Middle frontal gyrus (tissue), 1 donor: Measurements from ENCODE around the gene MRPL39.

Experiments
- DNase-seq: peaks from one replicate; pipeline ENCODE4 v3.0.0-alpha.2; 2015; ENCODE audit warnings: low spot score; ENCODE audit errors: extremely low spot score

MRPL39 gene

DNA sequence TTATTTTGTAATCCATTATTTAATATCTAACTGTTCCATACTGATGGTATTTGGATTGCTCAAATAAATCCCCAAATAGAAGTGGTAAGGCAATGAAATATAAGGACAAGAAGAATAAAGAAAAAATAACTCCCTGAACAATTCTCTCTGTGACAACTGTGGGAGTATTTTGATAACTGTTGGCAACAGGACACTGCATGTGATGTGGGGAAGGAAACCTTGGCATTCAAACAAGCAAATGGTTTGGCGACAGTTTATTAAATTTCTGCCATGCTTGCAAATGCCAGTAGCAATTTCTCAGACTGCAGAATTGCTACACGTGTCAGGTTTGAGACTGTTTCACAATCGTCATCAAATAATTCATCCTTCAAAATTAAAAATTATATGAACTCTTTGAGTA, 8.6 kb upstream of the MRPL39 start:
- no peak for DNase-seq

DNA sequence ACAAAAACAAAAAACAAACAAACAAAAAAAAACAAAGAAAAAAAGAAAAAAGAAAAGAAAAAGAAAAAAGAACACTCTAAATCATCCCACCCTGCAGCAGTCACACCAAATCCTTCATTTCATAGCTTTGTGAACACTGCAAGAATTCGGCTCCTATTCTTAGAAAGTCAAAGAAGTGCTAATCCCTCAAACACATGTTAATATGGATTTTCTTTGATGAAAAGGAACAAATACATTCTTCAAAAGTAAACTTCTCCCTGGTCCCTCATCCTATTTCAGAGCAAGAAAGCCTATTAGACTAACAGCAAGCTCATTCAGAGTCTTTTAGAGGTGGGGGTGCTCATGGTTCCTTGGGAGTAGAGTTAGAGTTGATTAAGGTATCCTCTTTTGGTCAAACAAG, 7.2 kb upstream of the MRPL39 start:
- DNase-seq, result no peak

DNA sequence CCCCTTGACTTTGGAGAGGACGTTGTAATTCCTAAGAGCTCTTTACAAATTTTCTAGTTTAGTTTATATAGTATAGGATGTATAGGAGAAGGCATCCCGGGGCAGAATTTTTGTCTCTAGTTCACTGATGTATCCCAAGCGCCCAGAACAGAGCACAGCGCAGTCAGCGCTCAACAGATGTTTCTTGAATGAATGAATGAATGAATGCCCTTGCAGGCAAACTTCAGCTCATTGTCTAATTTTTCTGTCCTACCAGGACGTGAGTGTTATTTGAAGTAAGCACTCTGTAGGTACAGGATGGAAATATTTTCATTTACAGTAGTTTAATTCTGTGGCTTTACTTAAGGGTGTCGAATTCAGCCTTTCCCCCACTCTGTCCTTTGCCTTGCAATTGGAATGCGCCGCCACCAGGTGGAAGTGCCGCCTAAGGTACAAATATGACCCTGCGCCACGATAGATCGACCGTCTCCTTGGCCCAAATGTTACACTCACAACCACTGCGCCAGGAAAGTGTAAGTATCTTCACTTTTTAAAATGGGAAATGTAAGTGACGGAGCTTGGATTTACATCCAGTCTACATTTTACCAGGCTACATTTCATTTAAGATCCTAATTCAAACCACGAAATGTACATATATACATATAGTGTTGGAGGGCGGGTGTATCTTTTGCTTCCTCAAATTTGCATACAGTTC, 910 bp upstream of the MRPL39 start:
- DNase-seq, result peak; percentile 82

DNA sequence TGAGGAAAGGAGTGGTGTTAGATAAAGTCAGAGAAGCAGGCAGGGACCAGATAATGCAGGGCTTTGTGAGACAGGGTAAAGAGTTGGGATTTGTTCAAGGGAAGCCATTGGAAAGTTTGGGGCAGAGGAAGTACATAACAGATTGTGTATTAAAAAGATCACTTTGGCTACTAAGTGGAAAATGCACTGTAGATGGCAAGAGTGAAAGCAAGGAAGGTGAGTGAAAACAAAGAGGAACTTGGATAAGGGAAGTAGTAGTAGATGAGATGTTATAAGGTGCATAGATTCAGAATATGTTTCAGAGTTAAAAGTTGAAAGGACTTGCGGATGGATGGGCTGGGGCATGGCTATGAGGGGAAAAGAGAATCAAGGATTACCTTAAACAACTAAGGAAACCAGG, 17.4 kb downstream of the MRPL39 start:
- no peak for DNase-seq

DNA sequence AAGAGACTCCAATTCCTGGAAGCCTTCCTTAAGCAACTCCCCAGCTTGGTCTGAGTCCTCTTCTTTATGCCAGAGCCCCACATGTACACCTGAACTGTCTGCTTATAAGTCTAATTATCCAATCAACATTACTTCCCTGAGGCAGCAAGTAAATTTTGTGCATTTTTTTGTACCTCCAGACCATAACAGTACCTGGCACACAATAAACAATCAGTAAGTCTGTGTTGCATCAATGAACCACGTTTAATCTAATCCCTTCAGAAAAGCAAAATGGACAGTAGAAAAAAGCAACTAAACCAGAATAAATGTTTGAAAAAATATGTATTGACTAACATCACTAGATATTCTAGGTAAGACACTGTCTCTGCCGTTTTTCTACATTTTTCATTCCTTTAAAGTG, 20.5 kb downstream of the MRPL39 start:
- no peak for DNase-seq

DNA sequence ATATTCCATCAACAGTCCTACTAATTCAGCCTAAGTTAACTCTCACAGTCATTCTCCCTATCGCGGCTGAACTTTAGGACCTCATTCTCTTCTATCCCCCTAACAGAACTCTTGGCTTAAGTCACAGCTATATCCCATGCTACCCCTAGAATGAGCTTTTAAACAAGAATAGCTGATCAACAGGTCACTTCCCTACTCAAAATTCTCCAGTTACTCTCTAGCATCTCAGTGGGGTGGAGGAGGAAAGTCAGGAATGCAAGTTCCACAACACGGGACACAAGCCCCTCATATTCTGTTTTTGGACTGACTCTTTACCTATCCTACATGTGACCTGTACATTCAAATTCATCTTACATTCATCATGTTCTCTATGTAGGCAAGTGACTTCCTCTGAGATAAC, 21.0 kb downstream of the MRPL39 start:
- DNase-seq, result no peak

DNA sequence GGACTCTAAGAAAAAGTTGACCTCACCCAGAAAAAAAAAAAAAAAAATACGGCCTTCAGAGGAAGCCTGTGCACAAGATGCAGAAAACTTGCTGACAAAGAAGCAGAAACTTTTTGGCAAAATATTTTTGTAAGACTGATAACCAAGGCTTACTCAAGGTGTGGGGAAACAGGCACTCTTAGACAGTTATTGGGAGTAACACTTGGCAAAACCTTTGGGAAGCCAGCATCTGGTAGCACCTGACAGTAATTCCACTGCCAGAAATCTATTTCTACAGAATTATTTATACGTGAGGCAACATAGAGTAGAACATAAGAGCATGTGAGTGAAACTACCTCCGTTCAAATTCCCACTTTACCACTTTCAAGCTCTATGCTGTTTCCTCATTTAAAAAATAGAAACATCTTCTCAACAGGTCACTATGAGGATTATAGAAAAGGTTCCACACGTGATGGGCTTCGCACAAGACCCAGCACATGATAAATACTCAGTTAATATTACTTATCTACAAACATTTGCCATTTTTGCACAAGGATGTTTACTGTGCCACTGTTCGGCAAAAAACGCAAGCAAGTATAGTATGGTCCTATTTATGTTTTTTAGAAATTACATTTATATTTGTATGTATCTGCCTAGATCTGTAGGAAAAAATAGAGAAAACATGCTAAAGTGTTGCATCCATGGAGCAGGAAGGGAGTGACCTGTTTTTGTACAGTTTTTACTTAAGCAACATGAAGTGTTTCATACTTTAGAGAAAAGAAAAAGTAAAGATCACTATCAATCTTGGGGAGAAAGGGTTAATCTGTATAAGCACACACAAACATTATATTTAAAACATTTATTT, 22.2 kb downstream of the MRPL39 start:
- no peak for DNase-seq

DNA sequence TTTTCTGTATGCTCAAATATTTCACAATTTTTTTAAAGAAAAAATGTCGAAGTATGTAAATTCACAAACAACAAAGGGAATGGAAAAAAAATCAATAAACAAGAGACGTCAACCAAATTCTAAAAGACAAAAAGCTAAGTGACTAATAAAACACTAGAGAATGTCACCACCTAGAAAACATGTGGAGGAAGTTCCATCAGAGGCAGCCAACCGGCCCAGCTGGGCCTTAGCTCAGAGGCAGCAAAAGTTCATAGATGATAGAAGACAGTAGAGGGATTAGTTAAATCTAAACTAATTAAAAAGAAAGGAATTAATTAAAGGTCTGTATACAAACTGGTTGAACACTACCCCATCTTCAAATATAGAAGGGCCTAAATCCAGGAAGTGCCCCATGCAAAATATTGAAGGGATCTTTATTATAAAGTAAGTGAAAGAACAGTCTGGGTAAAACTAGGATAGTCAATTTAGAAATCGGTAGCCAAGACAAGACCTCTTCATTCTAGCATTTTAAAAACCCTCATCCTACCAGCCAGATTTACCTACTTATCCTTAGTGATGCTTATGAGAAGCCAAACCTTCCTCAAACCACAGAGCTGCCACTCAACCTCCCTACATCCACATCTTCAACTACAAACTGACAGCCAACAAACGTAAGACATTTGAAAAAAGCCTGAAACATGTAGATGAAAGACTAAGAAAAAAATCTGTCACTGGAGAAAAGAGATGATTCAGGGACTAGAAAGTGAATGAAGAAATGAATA, 23.7 kb downstream of the MRPL39 start:
- DNase-seq, result no peak

DNA sequence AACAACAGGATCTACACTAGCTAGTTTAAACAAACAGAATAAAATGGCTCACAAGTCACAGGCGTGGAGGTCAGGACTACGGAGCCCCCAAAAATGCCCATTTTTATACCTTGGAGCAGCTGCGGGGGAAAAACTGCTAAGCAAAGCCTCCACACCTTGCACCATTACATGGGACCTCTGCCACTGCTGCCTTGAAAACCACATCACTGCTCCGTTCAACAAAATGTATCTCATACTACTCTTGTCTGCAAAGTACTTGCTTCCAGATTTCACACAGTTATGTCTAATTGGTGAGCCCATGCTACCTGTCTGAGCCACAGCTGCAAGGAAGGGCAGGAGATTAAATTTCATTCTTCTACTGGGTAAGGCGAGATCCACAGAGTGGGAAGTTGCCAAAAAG, 24.4 kb downstream of the MRPL39 start:
- DNase-seq, result no peak

DNA sequence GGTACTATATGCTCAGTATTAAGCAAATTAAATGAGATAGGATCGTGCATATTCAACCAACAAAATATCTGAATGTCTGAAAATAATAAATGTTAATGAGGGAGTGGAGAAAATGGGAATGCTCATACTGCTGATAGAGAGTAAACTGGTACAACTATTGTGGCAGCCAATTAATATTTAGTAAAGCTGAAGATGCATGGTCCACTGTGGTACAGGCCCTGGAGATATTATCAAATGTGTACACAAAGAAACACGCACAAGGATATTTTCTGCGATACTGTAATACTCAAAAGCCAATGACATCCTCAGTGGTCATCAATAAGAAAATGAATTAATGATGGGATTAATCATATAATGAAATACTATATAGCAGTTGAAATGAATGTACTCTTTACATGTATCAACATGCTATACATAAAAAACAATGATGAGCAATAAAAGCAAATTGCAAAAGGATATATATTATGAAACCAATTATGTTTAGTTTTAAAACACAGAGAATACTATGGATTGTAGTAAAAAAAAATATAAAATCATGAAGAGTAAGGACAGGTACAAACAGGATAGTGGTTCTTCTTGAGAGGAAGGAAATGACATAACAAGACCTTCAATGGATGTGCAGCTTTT, 25.0 kb downstream of the MRPL39 start:
- DNase-seq, result no peak

DNA sequence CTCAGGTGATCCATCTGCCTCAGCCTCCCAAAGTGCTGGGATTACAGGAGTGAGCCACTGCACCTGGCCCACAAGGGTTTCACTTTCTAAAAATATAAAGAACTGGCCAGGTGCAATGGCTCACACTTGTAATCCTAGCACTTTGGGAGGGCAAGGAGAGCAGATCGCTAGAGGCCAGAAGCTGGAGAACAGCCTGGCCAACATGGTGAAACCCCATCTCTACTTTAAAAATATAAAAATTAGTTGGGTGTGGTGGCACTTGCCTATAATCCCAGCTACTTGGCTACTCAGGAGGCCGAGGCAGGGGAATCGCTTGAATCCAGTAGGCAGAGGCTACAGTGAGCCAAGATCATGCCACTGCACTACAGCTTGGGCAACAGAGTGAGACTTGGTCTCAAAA, 25.7 kb downstream of the MRPL39 start:
- no peak for DNase-seq

DNA sequence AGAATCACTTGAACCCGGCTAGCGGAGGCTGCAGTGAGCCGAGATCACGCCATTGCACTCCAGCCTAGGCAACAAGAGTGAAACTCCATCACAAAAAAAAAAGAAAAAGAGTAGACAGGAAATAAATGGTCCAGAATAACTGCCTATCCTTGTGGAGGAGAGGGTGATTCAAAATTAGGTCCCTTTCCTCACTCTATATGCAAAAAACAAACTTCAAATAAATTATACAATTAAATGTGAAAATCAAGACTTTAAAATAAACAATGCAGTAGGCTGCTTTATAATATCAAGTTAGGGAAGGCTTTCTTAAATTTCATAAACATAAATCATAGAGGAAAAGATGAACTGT, 26.4 kb downstream of the MRPL39 start:
- DNase-seq, result no peak

DNA sequence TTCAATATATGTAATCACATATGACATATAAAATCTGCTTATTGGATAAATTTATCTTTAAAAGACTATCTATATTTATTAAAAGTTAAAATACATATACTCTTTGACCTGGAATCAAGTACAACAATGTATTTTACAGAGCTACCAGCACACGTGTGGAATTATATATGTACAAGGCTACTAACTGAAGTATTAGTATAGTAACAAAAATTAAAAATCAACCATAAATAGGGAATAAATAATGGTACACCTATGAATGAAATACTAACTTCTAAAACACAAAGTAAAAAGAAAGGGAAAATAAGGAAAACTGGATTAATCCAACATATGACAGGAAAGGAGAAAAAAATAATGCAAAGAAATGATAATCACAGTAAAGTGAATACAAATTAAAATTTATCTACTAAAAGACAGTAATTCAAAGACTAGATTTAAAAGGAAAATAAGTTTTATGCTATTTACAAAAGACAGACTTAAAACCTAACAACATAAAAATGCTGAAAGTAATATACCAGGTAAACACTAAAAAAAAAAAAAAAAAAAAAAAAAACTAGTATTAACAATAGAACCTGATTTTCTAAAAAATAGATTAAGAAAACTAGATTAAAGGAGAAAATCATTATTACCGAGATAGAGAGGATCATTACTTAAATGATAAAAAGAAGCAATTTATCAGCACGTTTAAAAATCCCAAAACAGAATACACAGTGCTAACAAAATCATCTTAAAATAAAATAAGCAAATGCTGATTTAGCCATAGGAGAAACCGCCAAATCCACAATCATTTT, 27.9 kb downstream of the MRPL39 start:
- no peak for DNase-seq

DNA sequence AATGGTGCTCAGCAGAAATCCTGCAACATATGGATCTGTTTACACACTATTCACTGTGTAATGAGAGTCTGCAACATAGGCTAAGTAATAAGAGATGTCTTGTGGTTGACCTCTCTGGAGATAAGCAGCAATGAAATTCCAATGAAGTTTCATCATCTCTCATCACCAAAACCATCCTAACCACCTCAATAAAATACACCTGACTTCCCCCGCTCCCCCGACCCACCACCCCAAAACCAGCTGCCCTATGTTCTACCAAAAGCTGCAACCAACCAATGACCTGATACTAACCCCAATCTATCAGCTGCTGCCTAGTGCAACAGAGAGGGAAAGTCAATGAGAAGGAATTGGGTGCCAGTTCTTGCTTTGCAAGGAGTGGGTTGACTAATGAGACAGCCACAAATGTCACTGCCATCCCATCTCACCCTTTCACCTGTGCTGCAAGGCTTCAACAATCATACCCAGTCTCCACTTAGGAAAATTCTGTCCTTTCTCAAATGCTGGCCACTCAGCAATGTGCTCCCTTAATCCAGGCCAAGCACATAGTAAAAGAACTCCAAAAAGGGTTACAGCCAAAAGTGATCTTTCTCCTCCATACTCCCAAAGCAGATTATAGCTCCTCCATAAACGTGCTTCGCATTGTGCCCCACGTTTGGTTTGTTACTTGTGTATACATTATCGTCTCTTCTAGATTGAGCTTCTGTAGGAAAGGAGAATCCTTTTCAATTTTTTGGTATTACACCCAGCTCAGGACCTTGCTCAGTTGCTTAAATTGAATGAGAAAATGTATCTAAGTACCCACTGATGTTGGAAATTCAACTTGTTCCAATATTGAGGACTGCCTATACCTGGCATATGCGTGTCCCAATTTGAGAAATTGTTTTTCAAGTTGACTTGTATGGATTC, 29.0 kb downstream of the MRPL39 start:
- DNase-seq, result no peak

DNA sequence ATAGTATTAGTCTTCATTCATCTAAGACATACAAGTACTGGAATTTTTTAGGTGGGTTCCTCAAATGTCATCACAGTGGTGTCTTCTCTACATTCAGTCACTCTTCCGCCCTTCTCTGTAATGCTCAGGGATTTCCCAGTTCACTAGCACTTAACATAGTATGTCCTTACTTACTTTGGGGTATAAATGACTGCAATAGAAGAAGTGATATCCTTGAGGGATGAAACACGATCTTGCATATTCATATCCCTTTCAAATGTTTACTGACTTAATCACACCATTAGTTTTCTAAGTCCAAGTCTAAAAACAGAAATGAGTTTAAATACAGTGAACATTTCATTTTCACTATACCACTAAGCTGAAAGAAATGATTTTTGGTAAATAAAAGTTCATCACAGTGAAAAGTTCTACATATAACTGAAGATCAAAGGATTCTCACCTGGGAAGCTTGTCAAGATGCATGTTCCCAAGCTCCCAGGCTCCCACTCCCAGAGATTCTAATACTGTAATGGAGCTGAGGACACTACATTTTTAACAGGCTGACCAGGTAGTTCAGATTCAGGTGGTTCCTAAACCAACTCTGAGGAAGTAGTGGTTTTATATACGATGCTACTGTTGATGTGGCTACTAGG, 29.7 kb downstream of the MRPL39 start:
- DNase-seq, result no peak

DNA sequence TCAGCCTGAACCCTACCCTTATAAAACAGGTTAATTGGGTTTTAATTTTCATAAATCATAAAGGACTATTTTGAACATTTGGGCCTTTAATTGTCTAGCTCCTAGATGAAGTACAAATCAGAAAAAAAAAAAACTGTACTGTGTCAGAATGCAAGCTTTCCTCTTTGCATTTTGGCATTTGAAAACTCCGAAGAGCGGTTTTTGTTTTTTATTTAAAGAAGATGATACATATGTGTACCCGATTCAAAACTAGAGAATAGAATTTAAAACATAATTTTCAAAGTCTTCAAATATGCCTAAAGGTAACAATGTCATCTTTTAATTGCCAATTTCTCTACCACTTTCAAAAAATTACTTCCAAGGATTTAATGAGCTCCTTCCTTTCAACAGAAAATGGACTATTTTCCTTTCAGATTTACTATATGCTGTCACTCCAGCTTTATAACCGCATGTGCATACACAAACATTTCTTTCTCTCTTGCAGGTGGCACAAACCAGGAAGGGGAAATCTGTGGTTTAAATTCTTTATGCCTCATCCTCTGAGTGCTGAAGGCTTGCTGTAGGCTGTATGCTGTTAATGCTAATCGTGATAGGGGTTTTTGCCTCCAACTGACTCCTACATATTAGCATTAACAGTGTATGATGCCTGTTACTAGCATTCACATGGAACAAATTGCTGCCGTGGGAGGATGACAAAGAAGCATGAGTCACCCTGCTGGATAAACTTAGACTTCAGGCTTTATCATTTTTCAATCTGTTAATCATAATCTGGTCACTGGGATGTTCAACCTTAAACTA, 33.7 kb downstream of the MRPL39 start:
- no peak for DNase-seq

DNA sequence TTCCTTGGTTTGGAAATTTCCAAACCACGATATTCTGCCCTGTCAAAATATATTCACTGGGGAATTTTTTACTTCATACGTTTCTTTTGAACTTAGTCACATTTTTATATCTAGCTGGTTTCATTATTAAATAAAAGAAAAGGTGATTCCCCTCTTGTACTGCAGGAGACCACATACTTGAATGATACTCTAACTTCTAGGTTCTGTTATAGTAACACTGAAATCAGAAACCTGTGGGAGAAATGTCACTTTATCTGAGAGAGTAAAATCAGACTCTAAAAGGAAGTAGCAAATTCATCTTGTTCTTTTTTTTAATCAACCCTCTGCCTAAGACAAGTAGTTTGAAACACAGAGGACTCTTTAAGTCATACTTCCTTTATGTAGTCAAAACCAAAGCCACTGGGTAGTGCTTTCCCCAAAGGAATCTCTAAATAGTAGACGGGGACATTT, 34.4 kb downstream of the MRPL39 start:
- no peak for DNase-seq

DNA sequence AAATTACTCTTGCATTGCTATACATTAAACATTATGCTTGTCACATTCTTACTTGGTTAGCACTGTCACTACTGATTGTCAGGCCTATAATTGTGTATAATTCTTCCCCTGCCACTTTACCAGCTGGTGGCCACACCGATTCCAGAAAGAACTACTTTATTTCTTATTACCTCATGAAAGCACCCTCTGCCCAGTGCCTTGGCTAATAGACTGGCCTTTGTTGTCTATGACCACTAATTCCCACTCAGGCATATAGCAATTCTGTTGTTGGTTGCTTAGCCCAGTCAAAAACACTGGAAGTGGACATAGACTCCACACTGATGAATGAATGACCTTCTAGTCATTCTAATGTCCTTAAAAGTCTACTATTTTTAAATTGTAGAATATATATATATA, 35.6 kb downstream of the MRPL39 start:
- DNase-seq, result no peak

DNA sequence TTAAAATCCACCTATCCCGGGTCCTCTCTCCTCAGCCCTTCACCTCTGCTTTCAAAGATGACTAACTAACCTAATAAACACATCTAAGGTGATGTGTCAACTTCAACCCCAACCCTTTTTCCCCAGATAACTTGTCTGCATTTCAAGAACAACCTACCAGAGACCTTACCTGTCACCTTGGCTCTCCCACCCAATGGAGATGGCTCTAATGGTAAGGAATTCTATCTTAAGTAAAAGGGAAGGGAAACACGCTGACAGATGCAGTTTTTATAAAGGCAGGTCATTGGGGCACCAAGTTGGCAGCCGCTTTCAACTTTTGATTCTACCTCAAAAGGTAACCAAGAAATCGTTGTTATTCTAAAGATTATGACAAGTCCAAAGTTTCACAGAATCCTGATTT, 37.6 kb downstream of the MRPL39 start:
- no peak for DNase-seq
